K562 (cell line): ENCODE data around the gene SOWAHD. TPM values are rescaled to one million over a fixed set of nuclear protein-coding genes. Genes with fewer than 3 reads are reported as not detected.

Experiments used
- ATF7 ChIP-seq: fragments of 450-650 bp; IDR thresholded peaks from 2 replicates; pipeline ENCODE4 v1.7.1; 2014; ENCODE audit warnings: mild to moderate bottlenecking, moderate library complexity
- BDP1 ChIP-seq: IDR thresholded peaks from 3 replicates; pipeline ENCODE4 v1.6.1; 2011; ENCODE audit not compliant: insufficient read length, insufficient read depth
- BRF1 ChIP-seq: IDR thresholded peaks from 3 replicates; pipeline ENCODE4 v1.6.1; 2011; ENCODE audit warnings: borderline replicate concordance, mild to moderate bottlenecking; ENCODE audit not compliant: insufficient read length; ENCODE audit errors: extremely low read depth
- C11orf30 ChIP-seq: fragments of 450-650 bp; IDR thresholded peaks from 2 replicates; pipeline ENCODE4 v1.6.1; 2016; ENCODE audit warnings: low read depth, mild to moderate bottlenecking
- CTCF ChIP-seq, 3 experiments: IDR thresholded peaks in 2 of 3; conservative IDR thresholded peaks in 1 of 3; 2 replicates each; pipeline ENCODE4 v1.5.1; 2011 to 2012; ENCODE audit warnings: low read length in 3 of 3, mild to moderate bottlenecking in 3 of 3, control low read depth in 2 of 3, improper control_type of control experiment in 1 of 3, inconsistent platforms in 1 of 3, low read depth in 1 of 3, mixed read lengths in 1 of 3, moderate library complexity in 1 of 3; ENCODE audit not compliant: insufficient read depth in 2 of 3
- EP400 ChIP-seq: fragments of 450-650 bp; IDR thresholded peaks from 2 replicates; pipeline ENCODE4 v1.6.1; 2017; ENCODE audit warnings: antibody characterized with exemption, mild to moderate bottlenecking, moderate library complexity
- FOXA3 ChIP-seq, 2 experiments: fragments of 450-650 bp in 1 of 2; sonication (generic) in 1 of 2; formaldehyde crosslinking; IDR thresholded peaks in 1 of 2; conservative IDR thresholded peaks in 1 of 2; 2 replicates each; pipeline versions ENCODE4 v1.4.0 to v1.8.0; 2020 to 2022; ENCODE audit warnings: mild to moderate bottlenecking in 2 of 2, missing genetic modification reagents in 1 of 2
- FOXK1 ChIP-seq: sonication (generic); formaldehyde crosslinking; IDR thresholded peaks from 2 replicates; pipeline ENCODE4 v1.8.0; 2022; ENCODE audit warnings: missing genetic modification reagents, mild to moderate bottlenecking, borderline replicate concordance
- FOXM1 ChIP-seq, 2 experiments: fragments of 450-650 bp in 1 of 2; sonication (generic) in 1 of 2; formaldehyde crosslinking in 1 of 2; IDR thresholded peaks; 2 replicates each; pipeline versions ENCODE4 v1.6.1 to v1.9.0; 2017 to 2022; ENCODE audit warnings: low read depth in 2 of 2, mild to moderate bottlenecking in 2 of 2, missing genetic modification reagents in 1 of 2, moderate library complexity in 1 of 2
- GABPA ChIP-seq: fragments of 200-800 bp; sonication (Bioruptor generic); conservative IDR thresholded peaks from 2 replicates; pipeline ENCODE4 v1.6.1; 2016; ENCODE audit warnings: low read depth, missing genetic modification characterization, missing compliant biosample characterization
- GTF2E2 ChIP-seq: fragments of 200-800 bp; sonication (Bioruptor generic); IDR thresholded peaks from 2 replicates; pipeline ENCODE4 v1.6.1; 2016; ENCODE audit warnings: missing genetic modification characterization, missing compliant biosample characterization
- JUND ChIP-seq, 2 experiments: IDR thresholded peaks; 2 replicates in 1 of 2; 3 replicates in 1 of 2; pipeline ENCODE4 v1.6.1; 2011; ENCODE audit warnings: borderline replicate concordance in 2 of 2, low read depth in 2 of 2, low read length in 2 of 2, improper control_type of control experiment in 1 of 2, missing biosample characterization in 1 of 2, missing genetic modification characterization in 1 of 2, missing genetic modification reagents in 1 of 2
- L3MBTL2 ChIP-seq: fragments of 450-650 bp; IDR thresholded peaks from 2 replicates; pipeline ENCODE4 v1.6.1; 2016; ENCODE audit warnings: mild to moderate bottlenecking, moderate library complexity
- LCOR ChIP-seq: sonication (generic); formaldehyde crosslinking; IDR thresholded peaks from 2 replicates; pipeline ENCODE4 v1.8.0; 2022; ENCODE audit warnings: mild to moderate bottlenecking, missing genetic modification reagents
- MBD2 ChIP-seq: sonication (generic); IDR thresholded peaks from 2 replicates; pipeline ENCODE4 v1.6.1; 2016; ENCODE audit warnings: low read depth, borderline replicate concordance
- MEF2D ChIP-seq: conservative IDR thresholded peaks from 2 replicates; pipeline ENCODE4 v1.6.1; 2016; ENCODE audit warnings: low read depth, missing genetic modification characterization, missing compliant biosample characterization
- MYBL2 ChIP-seq, 2 experiments: fragments of 450-650 bp in 1 of 2; sonication (generic) in 1 of 2; formaldehyde crosslinking in 1 of 2; IDR thresholded peaks; 2 replicates each; pipeline versions ENCODE4 v1.6.1 to v1.8.1; 2017 to 2022; ENCODE audit warnings: borderline replicate concordance in 1 of 2, inconsistent platforms in 1 of 2, low read depth in 1 of 2, mild to moderate bottlenecking in 1 of 2, missing genetic modification reagents in 1 of 2, moderate library complexity in 1 of 2
- NFE2 ChIP-seq: IDR thresholded peaks from 2 replicates; pipeline ENCODE4 v1.6.1; 2014; ENCODE audit warnings: antibody characterized with exemption, low read depth
- NUFIP1 ChIP-seq: fragments of 450-650 bp; IDR thresholded peaks from 2 replicates; pipeline ENCODE4 v1.6.1; 2018; ENCODE audit not compliant: partially characterized antibody
- POLR2AphosphoS5 ChIP-seq: IDR thresholded peaks from 2 replicates; pipeline ENCODE4 v1.6.1; 2011; ENCODE audit warnings: mild to moderate bottlenecking, low read depth, low read length, moderate library complexity; ENCODE audit not compliant: control insufficient read depth, insufficient read depth
- RBM15 ChIP-seq: fragments of 200-400 bp; formaldehyde crosslinking; IDR thresholded peaks from 2 replicates; pipeline ENCODE4 v1.6.1; 2018; ENCODE audit warnings: mild to moderate bottlenecking, low read length, moderate library complexity; ENCODE audit not compliant: insufficient read depth
- SMARCE1 ChIP-seq: fragments of 450-650 bp; IDR thresholded peaks from 2 replicates; pipeline ENCODE4 v1.7.1; 2016; ENCODE audit warnings: mild to moderate bottlenecking
- THRAP3 ChIP-seq: fragments of 450-650 bp; IDR thresholded peaks from 2 replicates; pipeline ENCODE4 v1.6.1; 2016; ENCODE audit warnings: mild to moderate bottlenecking, inconsistent platforms, borderline replicate concordance
- TRIM24 ChIP-seq, 2 experiments: fragments of 450-650 bp; IDR thresholded peaks; 2 replicates each; pipeline ENCODE4 v1.6.1; 2016
- ZEB2 ChIP-seq: fragments of 450-650 bp; IDR thresholded peaks from 2 replicates; pipeline ENCODE4 v1.6.1; 2016
- ZNF140 ChIP-seq: fragments of 250-450 bp; sonication (Bioruptor Pico); IDR thresholded peaks from 2 replicates; pipeline ENCODE4 v1.8.0; 2021; ENCODE audit warnings: moderate library complexity, mild to moderate bottlenecking, inconsistent platforms
- ZNF696 ChIP-seq: fragments of 250-450 bp; sonication (Bioruptor Pico); conservative IDR thresholded peaks from 2 replicates; pipeline ENCODE4 v1.4.0; 2020; ENCODE audit warnings: mild to moderate bottlenecking, moderate library complexity
- ZSCAN29 ChIP-seq: fragments of 450-650 bp; IDR thresholded peaks from 2 replicates; pipeline ENCODE4 v1.6.1; 2017
- polyA plus RNA-seq, 8 experiments: library from polyadenylated mRNA; depleted of rRNA in 4 of 8; stranded (reverse) in 5 of 8; unstranded in 3 of 8; fragments of >200 nt; fragmentation: Nextera tagmentation in 2 of 8; fragmentation: Illumina TruSeq in 1 of 8; extraction: Ambion mirVana in 2 of 8; extraction: Trizol in 1 of 8; gene quantifications; 2 replicates each; pipeline versions ENCODE4 v1.2.1 to v1.2.3, GENCODE V29; 2011 to 2014; ENCODE audit warnings: inconsistent platforms in 1 of 8, missing spikeins in 1 of 8
- total RNA-seq, 7 experiments: library from RNA; depleted of rRNA in 6 of 7; stranded (reverse); fragments of >200 nt in 6 of 7; fragmentation: Illumina TruSeq in 2 of 7; extraction: Trizol in 2 of 7; gene quantifications; 2 replicates each; pipeline versions ENCODE4 v1.2.1 to v1.2.3, GENCODE V29; 2011 to 2021; ENCODE audit warnings: low replicate concordance in 1 of 7
- TF ChIP-seq, protein P1 (sequence below): fragments of 450-650 bp; IDR thresholded peaks from 2 replicates; pipeline ENCODE4 v1.6.1; 2016; ENCODE audit warnings: low read depth, mild to moderate bottlenecking, moderate library complexity

SOWAHD gene
- total and polyA plus RNA-seq, 9 of the 15 experiments (the other 6 are each of a cell fraction or from before 2014, with no cell fraction given): 0.13 to 0.29 TPM; not detected in 7

- TF ChIP-seq MEF2D: no peak
- TF ChIP-seq THRAP3: no peak
- TF ChIP-seq FOXA3 (CRISPR knock-in tag; conservative IDR thresholded peaks at IDR 0.05 in 1 of 2, IDR thresholded peaks at IDR 0.05 in 1 of 2): no peak
- peak; percentile 92 for TF ChIP-seq FOXM1 (IDR thresholded peaks at IDR 0.05; ENCODE audit: low read depth)
- TF ChIP-seq FOXM1 (CRISPR knock-in tag; IDR thresholded peaks at IDR 0.05; ENCODE audit: low read depth): no peak
- no peak for TF ChIP-seq ZSCAN29
- peak; percentile 51 for TF ChIP-seq MBD2
- TF ChIP-seq NFE2: peak; percentile 36; the same call in 1 of the 2 replicates
- no peak for TF ChIP-seq FOXK1
- TF ChIP-seq ZNF140: no peak
- TF ChIP-seq JUND (IDR thresholded peaks at IDR 0.05; ENCODE audit: borderline replicate concordance, low read depth, low read length): peak; percentile 95
- TF ChIP-seq JUND (tag; IDR thresholded peaks at IDR 0.05; ENCODE audit: borderline replicate concordance, low read depth, low read length): peak; percentile 91; the same call in 2 of the 3 replicates
- no peak for TF ChIP-seq C11orf30
- TF ChIP-seq GTF2E2 (tag): no peak
- TF ChIP-seq ZEB2: peak; percentile 76
- TF ChIP-seq MYBL2 (IDR thresholded peaks at IDR 0.05; ENCODE audit: low read depth): peak; percentile 30; the same call in 1 of the 2 replicates
- TF ChIP-seq MYBL2 (CRISPR knock-in tag; IDR thresholded peaks at IDR 0.05; ENCODE audit: borderline replicate concordance): no peak
- TF ChIP-seq, protein P1, sequence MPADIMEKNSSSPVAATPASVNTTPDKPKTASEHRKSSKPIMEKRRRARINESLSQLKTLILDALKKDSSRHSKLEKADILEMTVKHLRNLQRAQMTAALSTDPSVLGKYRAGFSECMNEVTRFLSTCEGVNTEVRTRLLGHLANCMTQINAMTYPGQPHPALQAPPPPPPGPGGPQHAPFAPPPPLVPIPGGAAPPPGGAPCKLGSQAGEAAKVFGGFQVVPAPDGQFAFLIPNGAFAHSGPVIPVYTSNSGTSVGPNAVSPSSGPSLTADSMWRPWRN: peak; percentile 68; the same call in 1 of the 2 replicates
- TF ChIP-seq ATF7: peak; percentile 73
- 0 out of 2 replicates have a peak, but pooled peaks have one; percentile 51 for TF ChIP-seq EP400
- peak; percentile 97 to 98 for TF ChIP-seq TRIM24 (IDR thresholded peaks at IDR 0.05)
- TF ChIP-seq ZNF696 (CRISPR knock-in tag): no peak
- no peak for TF ChIP-seq CTCF (IDR thresholded peaks at IDR 0.05 in 2 of 3, conservative IDR thresholded peaks at IDR 0.05 in 1 of 3; ENCODE audit: insufficient read depth in 2 of 3, low read depth in 1 of 3, low read length in 3 of 3)
- TF ChIP-seq POLR2AphosphoS5: peak; percentile 87
- TF ChIP-seq BDP1: no peak
- peak; percentile 65 for TF ChIP-seq LCOR (CRISPR knock-in tag)
- TF ChIP-seq SMARCE1: peak; percentile 93
- TF ChIP-seq BRF1: no peak
- TF ChIP-seq NUFIP1: no peak
- TF ChIP-seq RBM15: no peak
- TF ChIP-seq L3MBTL2: peak; percentile 70
- no peak for TF ChIP-seq GABPA (tag)
Observed at GRCh38 chrX:119809185-119809666, 50.8 kb downstream of the SOWAHD start (continued).
